K562 (cell line): ENCODE measurements around the gene MKRN2OS. TPM values are rescaled to one million over a fixed set of nuclear protein-coding genes. Genes with fewer than 3 reads are reported as not detected.

Source experiments
- ATAC-seq: fragments of 200-7000 bp; cut with Tn5 transposase; 3 replicates; pipeline ENCODE4 v1.9.1; 2020; ENCODE audit warnings: moderate library complexity
- BruUV-seq: library from RNA; stranded (reverse); fragments of 400-500 nt; replicated peaks from 2 replicates; lab custom pipeline; 2021; lab: Mats Ljungman, UMichigan
- CTCF ChIA-PET: fragments of 300-600 bp; formaldehyde crosslinking; extraction: SDS; loops from one replicate; lab custom pipeline; 2021; ENCODE audit warnings: low intra/inter-chr PET ratio; lab: Yijun Ruan, JAX
- POLR2A ChIA-PET: fragments of 300-600, 350-650 bp; sonication (Branson Sonifier 250); formaldehyde crosslinking; extraction: SDS; loops from one replicate; lab custom pipeline; 2021; ENCODE audit warnings: antibody characterized with exemption, inconsistent platforms; lab: Yijun Ruan, JAX
- DNase-seq, 4 experiments: peaks; one replicate each; pipeline versions ENCODE4 v3.0.0 to v3.0.0-alpha.2; 2011 to 2018; ENCODE audit warnings: low spot score in 3 of 4, mixed read lengths in 3 of 4; ENCODE audit errors: extremely low read depth in 1 of 4
- FAIRE-seq: peaks from 2 replicates; lab custom pipeline; 2011; peaks lifted over from hg19 to GRCh38; lab: Jason Lieb, UNC
- H2AFZ ChIP-seq: 2 replicates; pipeline ENCODE4 v1.6.0; 2011; ENCODE audit warnings: low read depth, low read length, control low read depth, inconsistent platforms
- H3K27ac ChIP-seq: fragments of 200-600 bp; 3 replicates; pipeline ENCODE4 v1.8.0; 2011; ENCODE audit warnings: low read depth, mild to moderate bottlenecking, control low read depth, inconsistent platforms, low read length, moderate library complexity, mixed read lengths; ENCODE audit errors: extremely low read depth
- H3K27me3 ChIP-seq, 2 experiments: fragments of 300-600 bp in 1 of 2; 2 replicates in 1 of 2; 3 replicates in 1 of 2; pipeline versions ENCODE4 v1.6.0 to v1.8.0; 2011; ENCODE audit warnings: inconsistent platforms in 2 of 2, low read length in 2 of 2, mild to moderate bottlenecking in 1 of 2, mixed read lengths in 1 of 2, moderate library complexity in 1 of 2; ENCODE audit not compliant: control insufficient read depth in 2 of 2, insufficient read depth in 2 of 2
- H3K36me3 ChIP-seq: fragments of 300-600 bp; 3 replicates; pipeline ENCODE4 v1.8.0; 2011; ENCODE audit warnings: mild to moderate bottlenecking, low read length, inconsistent platforms; ENCODE audit not compliant: control insufficient read depth, insufficient read depth
- H3K4me1 ChIP-seq, 2 experiments: fragments of 200-600 bp in 1 of 2; replicated peaks in 1 of 2; 2 replicates in 1 of 2; 3 replicates in 1 of 2; pipeline versions ENCODE4 v1.5.1 to v1.8.0; 2011; ENCODE audit warnings: inconsistent platforms in 2 of 2, low read length in 2 of 2, mild to moderate bottlenecking in 1 of 2, mixed read lengths in 1 of 2, moderate library complexity in 1 of 2; ENCODE audit not compliant: control insufficient read depth in 2 of 2, insufficient read depth in 2 of 2
- H3K4me2 ChIP-seq: 2 replicates; pipeline ENCODE4 v1.6.1; 2011; ENCODE audit warnings: low read length, control low read depth, inconsistent platforms, mixed read lengths; ENCODE audit not compliant: insufficient read depth
- H3K4me3 ChIP-seq: fragments of 200-600 bp; sonication (generic), shearing (Covaris generic); 2 replicates; pipeline ENCODE4 v1.5.1; 2016; ENCODE audit warnings: control low read depth, inconsistent platforms
- H3K79me2 ChIP-seq: fragments of 200-600 bp; 3 replicates; pipeline ENCODE4 v1.8.0; 2011; ENCODE audit warnings: low read length, inconsistent platforms; ENCODE audit not compliant: control insufficient read depth, insufficient read depth
- H3K9ac ChIP-seq, 2 experiments: 2 replicates each; pipeline versions ENCODE4 v1.6.0 to v1.6.1; 2011; ENCODE audit warnings: low read depth in 2 of 2, low read length in 2 of 2, control low read depth in 1 of 2, inconsistent platforms in 1 of 2, mild to moderate bottlenecking in 1 of 2, mixed read lengths in 1 of 2; ENCODE audit not compliant: insufficient read depth in 1 of 2
- H3K9me1 ChIP-seq: one replicate; pipeline ENCODE4 v1.6.0; 2011; ENCODE audit warnings: inconsistent platforms, mild to moderate bottlenecking, low read length, moderate library complexity; ENCODE audit not compliant: control insufficient read depth, insufficient read depth
- H3K9me3 ChIP-seq: replicated peaks from 2 replicates; pipeline ENCODE4 v1.5.1; 2011; ENCODE audit warnings: low read depth, low read length, inconsistent platforms; ENCODE audit not compliant: control insufficient read depth, insufficient read depth
- H4K20me1 ChIP-seq: replicated peaks from 2 replicates; pipeline ENCODE4 v1.6.1; 2011; ENCODE audit warnings: low read length, inconsistent platforms, mixed read lengths; ENCODE audit not compliant: control insufficient read depth, insufficient read depth
- CBX2 ChIP-seq: fragments of 200-600 bp; sonication (generic); IDR thresholded peaks from one replicate; pipeline ENCODE4 v1.6.1; 2012; ENCODE audit warnings: mild to moderate bottlenecking, low read length, inconsistent platforms; ENCODE audit not compliant: insufficient read depth, poor library complexity, severe bottlenecking
- CCAR2 ChIP-seq: fragments of 200-400 bp; formaldehyde crosslinking; IDR thresholded peaks from 2 replicates; pipeline ENCODE4 v1.6.1; 2017; ENCODE audit warnings: mild to moderate bottlenecking, low read depth, low read length
- CSDE1 ChIP-seq, 2 experiments: fragments of 450-650 bp; IDR thresholded peaks; 2 replicates each; pipeline ENCODE4 v1.6.1; 2016; ENCODE audit warnings: mild to moderate bottlenecking in 1 of 2
- CTCFL ChIP-seq: IDR thresholded peaks from 2 replicates; pipeline ENCODE4 v1.6.1; 2011; ENCODE audit warnings: borderline replicate concordance, low read depth, mild to moderate bottlenecking, moderate library complexity, low read length; ENCODE audit not compliant: insufficient read depth, poor library complexity, severe bottlenecking
- HDGF ChIP-seq: fragments of 450-650 bp; IDR thresholded peaks from 2 replicates; pipeline ENCODE4 v1.6.1; 2016
- HEY1 ChIP-seq: fragments of 250-450 bp; sonication (Bioruptor Pico); IDR thresholded peaks from 2 replicates; pipeline ENCODE4 v1.5.0; 2020; ENCODE audit warnings: mild to moderate bottlenecking, moderate library complexity, borderline replicate concordance
- TCFL5 ChIP-seq: fragments of 250-450 bp; sonication (Bioruptor Pico); conservative IDR thresholded peaks from 2 replicates; pipeline ENCODE4 v1.6.1; 2021; ENCODE audit warnings: mild to moderate bottlenecking, moderate library complexity, matching md5 sums
- TEAD4 ChIP-seq, 2 experiments: sonication (generic) in 1 of 2; formaldehyde crosslinking in 1 of 2; IDR thresholded peaks; 2 replicates each; pipeline versions ENCODE4 v1.6.1 to v1.8.0; 2012 to 2022; ENCODE audit warnings: borderline replicate concordance in 1 of 2, inconsistent platforms in 1 of 2, low read length in 1 of 2, mild to moderate bottlenecking in 1 of 2, missing genetic modification reagents in 1 of 2
- YY1 ChIP-seq, 3 experiments: IDR thresholded peaks; 2 replicates each; pipeline ENCODE4 v1.6.1; 2011; ENCODE audit warnings: low read length in 2 of 3, mild to moderate bottlenecking in 2 of 3, moderate library complexity in 2 of 3, borderline replicate concordance in 1 of 3, control low read depth in 1 of 3, low read depth in 1 of 3; ENCODE audit not compliant: insufficient read depth in 3 of 3, insufficient replicate concordance in 2 of 3, control insufficient read depth in 1 of 3, insufficient read length in 1 of 3; ENCODE audit errors: extremely low read depth in 1 of 3
- ZBED1 ChIP-seq: IDR thresholded peaks from 2 replicates; pipeline ENCODE4 v1.6.1; 2014
- ZNF24 ChIP-seq: fragments of 450-650 bp; IDR thresholded peaks from 2 replicates; pipeline ENCODE4 v1.6.1; 2016
- WGBS: fragments of 100-300 bp; shearing (Covaris generic); methylation state at CpG from one replicate; pipeline ENCODE4 v1.1.6; 2016; ENCODE audit warnings: low coverage, mixed read lengths; ENCODE audit not compliant: insufficient coverage; ENCODE audit errors: missing lambda C conversion rate; 5-methylcytosine and 5-hydroxymethylcytosine counted together
- in situ Hi-C: fragments of 300-500 bp; cut with MboI; formaldehyde crosslinking; loops from 4 replicates; pipeline ENCODE4 v1.15.0; 2018; ENCODE audit warnings: inconsistent platforms, mixed read lengths
- intact Hi-C: fragments of 100-400 bp; cut with micrococcal nuclease; formaldehyde crosslinking; loops from 2 replicates; pipeline ENCODE4 v1.14.2; 2022
- polyA plus RNA-seq, 8 experiments: library from polyadenylated mRNA; depleted of rRNA in 4 of 8; stranded (reverse) in 5 of 8; unstranded in 3 of 8; fragments of >200 nt; fragmentation: Nextera tagmentation in 2 of 8; fragmentation: Illumina TruSeq in 1 of 8; extraction: Ambion mirVana in 2 of 8; extraction: Trizol in 1 of 8; gene quantifications; 2 replicates each; pipeline versions ENCODE4 v1.2.1 to v1.2.3, GENCODE V29; 2011 to 2014; ENCODE audit warnings: inconsistent platforms in 1 of 8, missing spikeins in 1 of 8
- total RNA-seq, 7 experiments: library from RNA; depleted of rRNA in 6 of 7; stranded (reverse); fragments of >200 nt in 6 of 7; fragmentation: Illumina TruSeq in 2 of 7; extraction: Trizol in 2 of 7; gene quantifications; 2 replicates each; pipeline versions ENCODE4 v1.2.1 to v1.2.3, GENCODE V29; 2011 to 2021; ENCODE audit warnings: low replicate concordance in 1 of 7
- TF ChIP-seq, protein P1 (sequence below), 2 experiments: fragments of 450-650 bp in 1 of 2; IDR thresholded peaks; 2 replicates each; pipeline ENCODE4 v1.6.1; 2011 to 2017; ENCODE audit warnings: low read depth in 2 of 2, antibody characterized with exemption in 1 of 2, borderline replicate concordance in 1 of 2, low read length in 1 of 2, mild to moderate bottlenecking in 1 of 2, mixed read lengths in 1 of 2; ENCODE audit not compliant: control insufficient read depth in 1 of 2
- TF ChIP-seq, protein P2 (sequence below): fragments of 250-450 bp; sonication (Bioruptor Pico); IDR thresholded peaks from 2 replicates; pipeline ENCODE4 v1.8.0; 2022; ENCODE audit warnings: inconsistent platforms

MKRN2OS gene
- total and polyA plus RNA-seq, 9 of the 15 experiments (the other 6 are each of a cell fraction or from before 2014, with no cell fraction given): 0.11 to 0.27 (median 0.17) TPM; not detected in 6

DNA sequence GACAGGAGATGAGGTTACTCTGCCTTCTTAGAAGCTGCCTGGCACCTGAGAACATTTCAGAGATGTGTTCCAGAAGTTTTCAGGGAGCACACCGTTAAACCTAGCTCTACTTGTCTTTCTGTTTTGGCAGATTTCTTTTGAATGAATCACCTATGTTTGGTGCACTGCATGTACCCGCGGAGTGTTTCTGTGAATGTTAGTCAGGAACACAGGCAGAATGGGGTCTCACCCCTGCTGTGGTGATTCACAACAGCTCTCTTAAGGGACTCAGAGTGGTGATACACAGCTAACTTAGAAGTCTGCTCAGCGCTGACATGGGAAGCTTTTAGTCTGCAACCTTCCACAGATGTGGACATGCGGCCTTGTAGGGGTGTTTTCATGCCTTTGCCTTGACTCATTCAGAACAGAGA is 37.0 kb downstream of the MKRN2OS start:
- Histone ChIP-seq H3K9me1 (no peaks in the 10 kb centered on the region), H2AFZ (no peak overlapping the region), H3K27me3 (no peaks in the 10 kb centered on the region), H3K27ac (no peak overlapping the region), H3K4me3 (no peak overlapping the region), H3K9ac (no peak overlapping the region), H4K20me1 (no peaks in the 10 kb centered on the region), H3K4me2 (no peak overlapping the region), H3K4me1 (no peaks in the 10 kb centered on the region; a peak in 1 of 5 replicates), H3K9me3 (no peaks in the 10 kb centered on the region), H3K79me2 (no peaks in the 10 kb centered on the region), H3K36me3 (peaks cover 90% of the 10 kb centered on the region; the same call in 2 of the 3 replicates)
- TF ChIP-seq, protein P1, sequence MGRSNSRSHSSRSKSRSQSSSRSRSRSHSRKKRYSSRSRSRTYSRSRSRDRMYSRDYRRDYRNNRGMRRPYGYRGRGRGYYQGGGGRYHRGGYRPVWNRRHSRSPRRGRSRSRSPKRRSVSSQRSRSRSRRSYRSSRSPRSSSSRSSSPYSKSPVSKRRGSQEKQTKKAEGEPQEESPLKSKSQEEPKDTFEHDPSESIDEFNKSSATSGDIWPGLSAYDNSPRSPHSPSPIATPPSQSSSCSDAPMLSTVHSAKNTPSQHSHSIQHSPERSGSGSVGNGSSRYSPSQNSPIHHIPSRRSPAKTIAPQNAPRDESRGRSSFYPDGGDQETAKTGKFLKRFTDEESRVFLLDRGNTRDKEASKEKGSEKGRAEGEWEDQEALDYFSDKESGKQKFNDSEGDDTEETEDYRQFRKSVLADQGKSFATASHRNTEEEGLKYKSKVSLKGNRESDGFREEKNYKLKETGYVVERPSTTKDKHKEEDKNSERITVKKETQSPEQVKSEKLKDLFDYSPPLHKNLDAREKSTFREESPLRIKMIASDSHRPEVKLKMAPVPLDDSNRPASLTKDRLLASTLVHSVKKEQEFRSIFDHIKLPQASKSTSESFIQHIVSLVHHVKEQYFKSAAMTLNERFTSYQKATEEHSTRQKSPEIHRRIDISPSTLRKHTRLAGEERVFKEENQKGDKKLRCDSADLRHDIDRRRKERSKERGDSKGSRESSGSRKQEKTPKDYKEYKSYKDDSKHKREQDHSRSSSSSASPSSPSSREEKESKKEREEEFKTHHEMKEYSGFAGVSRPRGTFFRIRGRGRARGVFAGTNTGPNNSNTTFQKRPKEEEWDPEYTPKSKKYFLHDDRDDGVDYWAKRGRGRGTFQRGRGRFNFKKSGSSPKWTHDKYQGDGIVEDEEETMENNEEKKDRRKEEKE (IDR thresholded peaks at IDR 0.05; ENCODE audit: borderline replicate concordance in 1 of 2, control insufficient read depth in 1 of 2, low read depth in 2 of 2, low read length in 1 of 2): no peak
- TF ChIP-seq CTCFL: no peak
- no peak for TF ChIP-seq YY1 (IDR thresholded peaks at IDR 0.05; ENCODE audit: borderline replicate concordance in 1 of 3, control insufficient read depth in 1 of 3, extremely low read depth in 1 of 3, insufficient read depth in 3 of 3, insufficient read length in 1 of 3, insufficient replicate concordance in 2 of 3, low read depth in 1 of 3, low read length in 2 of 3)
- TF ChIP-seq, protein P2, sequence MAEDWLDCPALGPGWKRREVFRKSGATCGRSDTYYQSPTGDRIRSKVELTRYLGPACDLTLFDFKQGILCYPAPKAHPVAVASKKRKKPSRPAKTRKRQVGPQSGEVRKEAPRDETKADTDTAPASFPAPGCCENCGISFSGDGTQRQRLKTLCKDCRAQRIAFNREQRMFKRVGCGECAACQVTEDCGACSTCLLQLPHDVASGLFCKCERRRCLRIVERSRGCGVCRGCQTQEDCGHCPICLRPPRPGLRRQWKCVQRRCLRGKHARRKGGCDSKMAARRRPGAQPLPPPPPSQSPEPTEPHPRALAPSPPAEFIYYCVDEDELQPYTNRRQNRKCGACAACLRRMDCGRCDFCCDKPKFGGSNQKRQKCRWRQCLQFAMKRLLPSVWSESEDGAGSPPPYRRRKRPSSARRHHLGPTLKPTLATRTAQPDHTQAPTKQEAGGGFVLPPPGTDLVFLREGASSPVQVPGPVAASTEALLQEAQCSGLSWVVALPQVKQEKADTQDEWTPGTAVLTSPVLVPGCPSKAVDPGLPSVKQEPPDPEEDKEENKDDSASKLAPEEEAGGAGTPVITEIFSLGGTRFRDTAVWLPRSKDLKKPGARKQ: no peak
- TF ChIP-seq ZNF24: no peak
- TF ChIP-seq CBX2: no peak
- TF ChIP-seq TEAD4 (IDR thresholded peaks at IDR 0.05; ENCODE audit: low read length): no peak
- no peak for TF ChIP-seq TEAD4 (CRISPR knock-in tag; IDR thresholded peaks at IDR 0.05; ENCODE audit: borderline replicate concordance)
- TF ChIP-seq CSDE1 (IDR thresholded peaks at IDR 0.05): no peak
- no peak for TF ChIP-seq HDGF
- TF ChIP-seq HEY1: no peak
- no peak for TF ChIP-seq CCAR2
- TF ChIP-seq TCFL5 (CRISPR knock-in tag): no peak
- no peak for TF ChIP-seq ZBED1
- WGBS: 92% methylated on average over 5 of the region's 5 CpGs
- ATAC-seq (no peak), DNase-seq (no peak), FAIRE-seq (no peak)
- CTCF ChIA-PET: no interaction called here
- in situ Hi-C loops: no loop called here
- no TSS peak for BruUV-seq
- POLR2A ChIA-PET: interaction anchor here (1.1 to 1.2 kb wide), 3 partner anchors 13 to 416 kb away, joined by 3 to 4 read pairs (median 3); partner anchors contain the start of gene TSEN2
- intact Hi-C loops: no loop called here
